Mesothelial cell of epicardium (in vitro differentiated cells): ENCODE results near the gene FGFR4. TPM values are rescaled to one million over a fixed set of nuclear protein-coding genes. Genes with fewer than 3 reads are reported as not detected.

ENCODE experiments used
- DNase-seq, 2 experiments: peaks; one replicate each; pipeline ENCODE4 v3.0.0; 2021; ENCODE audit warnings: low spot score in 2 of 2; ENCODE audit not compliant: unreplicated experiment in 2 of 2
- H3K27ac Mint-ChIP-seq: 2 replicates; pipeline ENCODE4 v1.8.0; 2021; ENCODE audit warnings: mixed read lengths
- H3K27me3 Mint-ChIP-seq: 2 replicates; pipeline ENCODE4 v1.8.0; 2021; ENCODE audit warnings: low read depth, mixed read lengths
- H3K36me3 Mint-ChIP-seq: 2 replicates; pipeline ENCODE4 v1.8.0; 2021; ENCODE audit warnings: mixed read lengths
- H3K4me1 Mint-ChIP-seq: 2 replicates; pipeline ENCODE4 v1.8.0; 2021; ENCODE audit warnings: mixed read lengths
- H3K4me3 Mint-ChIP-seq: 2 replicates; pipeline ENCODE4 v1.8.0; 2021; ENCODE audit warnings: mild to moderate bottlenecking, moderate library complexity, mixed read lengths
- H3K9me3 Mint-ChIP-seq: 2 replicates; pipeline ENCODE4 v1.8.0; 2021; ENCODE audit warnings: mixed read lengths
- total RNA-seq: library from RNA; stranded (reverse); gene quantifications from 3 replicates; pipeline ENCODE4 v1.2.1, GENCODE V29; 2021
- TF ChIP-seq, protein P1 (sequence below): fragments of 200-600 bp; sonication (generic); IDR thresholded peaks from one replicate; pipeline ENCODE4 v1.5.0; 2021; ENCODE audit warnings: antibody characterized with exemption; ENCODE audit not compliant: unreplicated experiment

FGFR4 gene
- total RNA-seq, 1 donor from 2014 or later, result 5.9 TPM

DNA sequence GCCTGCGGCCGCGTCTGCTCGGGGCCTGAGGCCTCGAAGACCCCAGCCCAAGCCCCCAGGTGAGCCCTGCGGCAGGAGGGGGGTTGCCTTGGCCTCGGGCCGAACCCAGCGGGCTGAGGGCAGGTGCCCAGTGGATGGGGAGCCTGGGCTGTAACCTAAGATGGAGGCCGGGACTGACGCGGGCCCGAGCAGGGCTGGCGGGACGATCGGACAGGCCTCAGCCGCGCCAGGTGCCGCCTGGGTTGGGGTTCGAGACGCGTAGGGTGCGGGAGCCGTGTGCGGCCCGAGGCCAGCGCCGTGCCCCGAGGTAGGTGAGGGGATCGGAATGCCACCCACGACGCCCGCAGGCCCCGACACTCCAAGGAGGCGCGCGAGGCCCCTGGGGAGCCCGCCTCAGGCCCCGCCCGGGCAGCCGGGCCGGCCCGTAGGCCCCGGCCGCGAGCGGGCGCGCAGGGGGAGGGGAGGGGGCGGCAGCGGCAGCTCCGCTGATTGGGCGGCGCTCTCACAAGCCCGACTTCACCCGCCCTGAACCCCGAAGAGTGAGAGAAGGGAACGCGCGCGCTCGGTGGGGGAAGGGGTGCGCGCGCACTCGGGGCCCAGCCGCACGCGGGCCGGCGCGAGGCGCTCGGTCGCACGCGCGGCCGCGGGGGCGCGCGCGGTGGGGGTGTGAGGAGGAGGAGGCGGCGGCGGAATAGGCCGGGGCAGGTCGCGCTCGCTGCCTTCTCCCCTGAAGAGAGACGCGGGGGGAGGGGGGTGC, 46.6 kb downstream of the FGFR4 start, which contains the start of gene NSD1:
TSS of gene NSD1 (plus strand) at position 678 of the 757 bp plus-strand sequence. CDS start 1,331 bp downstream, outside the sequence.
- peak within 1 kb of the TSS; percentile 96 for H3K27ac Mint-ChIP-seq
- H3K9me3 Mint-ChIP-seq, result no peaks in the 10 kb centered on the region
- DNase-seq, result peak; percentile 87 to 88
- peaks cover 26% of the 10 kb centered on the region for H3K4me1 Mint-ChIP-seq
- H3K4me3 Mint-ChIP-seq, result peak within 1 kb of the TSS; percentile 80
- peaks cover 14% of the 10 kb centered on the region for H3K36me3 Mint-ChIP-seq
- no peaks in the 10 kb centered on the region for H3K27me3 Mint-ChIP-seq
- TF ChIP-seq, protein P1, sequence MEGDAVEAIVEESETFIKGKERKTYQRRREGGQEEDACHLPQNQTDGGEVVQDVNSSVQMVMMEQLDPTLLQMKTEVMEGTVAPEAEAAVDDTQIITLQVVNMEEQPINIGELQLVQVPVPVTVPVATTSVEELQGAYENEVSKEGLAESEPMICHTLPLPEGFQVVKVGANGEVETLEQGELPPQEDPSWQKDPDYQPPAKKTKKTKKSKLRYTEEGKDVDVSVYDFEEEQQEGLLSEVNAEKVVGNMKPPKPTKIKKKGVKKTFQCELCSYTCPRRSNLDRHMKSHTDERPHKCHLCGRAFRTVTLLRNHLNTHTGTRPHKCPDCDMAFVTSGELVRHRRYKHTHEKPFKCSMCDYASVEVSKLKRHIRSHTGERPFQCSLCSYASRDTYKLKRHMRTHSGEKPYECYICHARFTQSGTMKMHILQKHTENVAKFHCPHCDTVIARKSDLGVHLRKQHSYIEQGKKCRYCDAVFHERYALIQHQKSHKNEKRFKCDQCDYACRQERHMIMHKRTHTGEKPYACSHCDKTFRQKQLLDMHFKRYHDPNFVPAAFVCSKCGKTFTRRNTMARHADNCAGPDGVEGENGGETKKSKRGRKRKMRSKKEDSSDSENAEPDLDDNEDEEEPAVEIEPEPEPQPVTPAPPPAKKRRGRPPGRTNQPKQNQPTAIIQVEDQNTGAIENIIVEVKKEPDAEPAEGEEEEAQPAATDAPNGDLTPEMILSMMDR, result no peak

DNA sequence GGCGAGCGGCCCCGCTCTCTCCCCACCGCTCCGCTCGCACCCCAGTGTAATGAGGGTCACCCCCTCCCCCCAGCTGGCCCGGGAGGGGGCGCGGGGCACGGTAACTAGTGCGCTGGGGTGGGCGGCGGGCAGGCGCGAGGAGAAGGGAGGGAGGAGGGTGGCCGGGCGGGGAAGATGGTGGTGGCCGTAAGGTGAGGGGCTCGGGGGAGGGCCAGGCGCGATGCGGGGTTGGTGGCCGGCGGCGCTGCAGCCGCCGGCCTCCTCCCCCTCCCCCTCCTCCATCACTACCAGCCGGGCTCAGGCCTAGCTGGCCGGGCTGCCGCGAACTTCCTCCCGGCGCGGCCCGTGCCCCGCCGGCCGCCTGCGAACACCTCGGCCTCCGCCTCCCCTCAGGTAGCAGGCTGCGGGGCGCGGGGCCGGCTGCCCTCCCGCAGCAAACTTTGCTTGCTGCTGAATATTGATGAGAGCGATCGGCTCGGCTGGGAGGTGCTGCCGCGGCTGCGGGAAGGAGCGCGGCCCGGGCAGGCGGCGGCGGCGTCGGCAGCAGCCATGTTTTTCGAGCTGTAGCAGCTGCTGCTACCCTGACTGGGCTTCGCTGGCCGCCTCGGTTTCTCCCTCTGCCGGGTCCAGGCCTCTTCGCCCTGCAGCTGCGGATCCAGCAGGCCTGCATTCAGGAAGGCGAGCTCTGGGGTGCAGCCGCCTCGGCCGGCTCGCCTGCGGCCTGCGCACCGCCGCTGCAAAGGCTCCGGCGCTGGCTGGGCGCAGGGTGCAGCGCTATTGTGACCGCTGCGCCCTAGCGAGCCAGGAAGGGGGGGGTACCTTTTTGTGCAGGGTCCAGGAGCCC, 47.4 kb downstream of the FGFR4 start:
- DNase-seq, result peak; percentile 45 to 61
- TF ChIP-seq, protein P1, result no peak
- no peaks in the 10 kb centered on the region for H3K27me3 Mint-ChIP-seq
- H3K4me3 Mint-ChIP-seq, result peak overlapping the region; percentile 80
- peaks cover 14% of the 10 kb centered on the region for H3K36me3 Mint-ChIP-seq
- peak overlapping the region; percentile 96 for H3K27ac Mint-ChIP-seq
- no peaks in the 10 kb centered on the region for H3K9me3 Mint-ChIP-seq
- H3K4me1 Mint-ChIP-seq, result peaks cover 26% of the 10 kb centered on the region

DNA sequence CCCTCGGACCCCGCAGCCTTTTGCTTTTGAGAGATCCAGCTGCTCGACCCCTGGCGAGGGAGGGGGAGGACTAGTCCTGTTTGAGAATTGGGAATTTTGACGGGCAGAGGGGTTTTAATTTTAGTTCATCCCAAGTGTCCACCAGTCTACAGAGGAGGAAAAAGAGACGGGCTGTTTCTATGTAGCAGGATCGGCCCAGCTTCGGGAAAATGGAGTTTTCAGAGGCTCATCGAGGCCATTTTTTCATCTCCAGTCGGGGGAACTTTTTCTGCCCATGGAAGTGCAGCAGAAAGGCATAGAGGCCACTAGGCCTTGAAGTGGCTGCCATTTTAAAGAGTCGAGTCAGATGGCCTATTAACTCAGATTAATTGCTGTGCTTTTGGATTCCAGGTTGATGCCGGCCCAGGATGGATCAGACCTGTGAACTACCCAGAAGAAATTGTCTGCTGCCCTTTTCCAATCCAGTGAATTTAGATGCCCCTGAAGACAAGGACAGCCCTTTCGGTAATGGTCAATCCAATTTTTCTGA, 48.0 kb downstream of the FGFR4 start:
- Mint-ChIP-seq H3K4me3 (peak overlapping the region; percentile 80), H3K36me3 (peaks cover 17% of the 10 kb centered on the region), H3K27me3 (no peaks in the 10 kb centered on the region), H3K9me3 (no peaks in the 10 kb centered on the region), H3K4me1 (peaks cover 28% of the 10 kb centered on the region), H3K27ac (peak overlapping the region; percentile 96)
- no peak for DNase-seq
- TF ChIP-seq, protein P1, result no peak

DNA sequence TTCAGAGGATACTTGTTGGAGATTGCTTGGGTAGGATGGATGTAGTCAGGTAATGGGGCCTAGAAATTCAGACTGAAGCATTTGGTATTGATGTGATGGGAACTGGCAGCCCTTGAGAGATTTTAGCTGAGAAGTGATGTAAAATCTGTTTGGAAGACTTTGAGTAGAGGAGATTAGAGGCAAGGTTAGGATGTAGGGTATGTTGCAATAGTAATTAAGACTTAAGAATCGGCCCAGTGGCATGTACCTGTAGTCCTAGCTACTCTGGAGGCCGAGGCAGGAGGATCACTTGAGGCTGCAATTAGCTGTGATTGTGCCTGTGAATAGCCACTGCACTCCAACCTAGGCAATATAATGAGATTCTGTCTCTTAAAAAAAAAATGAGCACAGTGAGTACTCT, 53.6 kb downstream of the FGFR4 start:
- Mint-ChIP-seq H3K27me3 (no peaks in the 10 kb centered on the region), H3K4me3 (no peak overlapping the region), H3K36me3 (peaks cover 42% of the 10 kb centered on the region), H3K27ac (peak overlapping the region; percentile 21), H3K9me3 (no peaks in the 10 kb centered on the region), H3K4me1 (peaks cover 28% of the 10 kb centered on the region)
- DNase-seq, result no peak
- TF ChIP-seq, protein P1, result no peak

DNA sequence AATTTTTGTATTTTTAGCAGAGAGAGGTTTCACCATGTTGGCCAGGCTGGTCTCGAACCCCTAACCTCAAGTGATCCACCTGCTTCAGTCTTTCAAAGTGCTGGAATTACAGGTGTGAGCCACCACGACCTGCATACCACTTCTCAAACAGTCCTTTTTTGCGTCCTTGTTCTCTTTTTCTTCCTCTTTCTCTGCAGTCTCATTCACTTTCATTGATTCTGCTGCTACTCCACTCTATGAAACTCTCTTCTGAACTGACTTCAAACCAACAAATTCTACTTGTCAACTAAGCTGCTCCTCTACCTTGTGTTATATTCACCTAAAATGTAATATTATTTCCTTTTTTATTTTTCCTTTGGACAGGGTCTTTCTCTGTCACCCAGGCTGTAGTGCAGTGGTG, 54.8 kb downstream of the FGFR4 start:
- H3K9me3 Mint-ChIP-seq, result no peaks in the 10 kb centered on the region
- H3K27ac Mint-ChIP-seq, result peak overlapping the region; percentile 32
- no peaks in the 10 kb centered on the region for H3K27me3 Mint-ChIP-seq
- H3K4me1 Mint-ChIP-seq, result peaks cover 19% of the 10 kb centered on the region
- DNase-seq, result no peak
- TF ChIP-seq, protein P1, result no peak
- H3K4me3 Mint-ChIP-seq, result no peak overlapping the region
- H3K36me3 Mint-ChIP-seq, result peaks cover 38% of the 10 kb centered on the region
